Endothelial cell of umbilical vein (primary cell): Measurements from ENCODE around the gene MB.

ENCODE experiments used
- EZH2 ChIP-seq: IDR thresholded peaks from 2 replicates; pipeline ENCODE4 v1.6.1; 2012; ENCODE audit warnings: borderline replicate concordance, low read depth, mild to moderate bottlenecking, moderate library complexity, low read length, inconsistent platforms; ENCODE audit not compliant: severe bottlenecking
- JUN ChIP-seq: IDR thresholded peaks from 2 replicates; pipeline ENCODE4 v1.6.1; 2011; ENCODE audit warnings: borderline replicate concordance, low read depth; ENCODE audit not compliant: insufficient read length, insufficient read depth
- MYC ChIP-seq: IDR thresholded peaks from one replicate; pipeline ENCODE4 v1.6.1; 2011; ENCODE audit warnings: mild to moderate bottlenecking, low read depth, low read length
- POLR2A ChIP-seq: IDR thresholded peaks from 2 replicates; pipeline ENCODE4 v1.6.1; 2012; ENCODE audit warnings: low read depth, mild to moderate bottlenecking, control low read depth, low read length
- POLR2AphosphoS5 ChIP-seq: IDR thresholded peaks from 2 replicates; pipeline ENCODE4 v1.6.1; 2012; ENCODE audit warnings: low read depth, mild to moderate bottlenecking, control low read depth, low read length, moderate library complexity; ENCODE audit not compliant: insufficient read depth
- TF ChIP-seq, protein P1 (sequence below), 2 donors: IDR thresholded peaks; 1 replicate in 1 of 2; 2 replicates in 1 of 2; pipeline ENCODE4 v1.5.1; 2011; ENCODE audit warnings: low read length in 2 of 2, mild to moderate bottlenecking in 2 of 2, moderate library complexity in 2 of 2, control low read depth in 1 of 2, inconsistent platforms in 1 of 2, low read depth in 1 of 2; ENCODE audit not compliant: insufficient read depth in 1 of 2; ENCODE audit errors: extremely low read depth in 1 of 2

DNA sequence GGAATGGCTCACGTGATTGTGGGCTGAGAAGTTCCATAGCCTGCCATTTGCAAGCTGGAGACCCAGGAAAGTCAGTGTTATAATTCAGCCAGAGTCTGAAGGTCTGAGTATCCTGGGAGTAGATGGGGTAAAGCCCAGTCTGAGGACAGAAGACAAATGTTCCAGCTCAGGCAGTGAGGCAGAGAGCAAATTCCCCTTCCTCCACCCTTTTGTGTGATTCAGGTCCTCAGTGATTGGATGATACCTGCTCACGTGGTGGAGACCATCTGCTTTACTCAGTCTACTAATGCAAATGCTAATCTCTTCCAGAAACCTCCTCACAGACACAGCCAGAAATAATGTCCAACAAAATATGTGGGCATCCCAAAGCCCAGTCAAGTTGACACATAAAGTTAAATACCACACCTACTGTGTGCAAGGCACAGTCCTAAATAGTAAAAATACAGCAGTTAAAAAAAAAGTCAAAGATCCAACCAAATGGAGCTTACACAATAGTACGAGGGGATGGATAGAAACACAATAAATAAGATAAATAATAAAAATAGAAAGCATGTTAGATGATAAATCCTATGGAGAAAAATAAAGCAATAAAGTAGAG is 17.9 kb upstream of the MB start:
- TF ChIP-seq MYC (no peak), JUN (no peak), EZH2 (no peak), POLR2AphosphoS5 (no peak), POLR2A (no peak)
- TF ChIP-seq, protein P1, sequence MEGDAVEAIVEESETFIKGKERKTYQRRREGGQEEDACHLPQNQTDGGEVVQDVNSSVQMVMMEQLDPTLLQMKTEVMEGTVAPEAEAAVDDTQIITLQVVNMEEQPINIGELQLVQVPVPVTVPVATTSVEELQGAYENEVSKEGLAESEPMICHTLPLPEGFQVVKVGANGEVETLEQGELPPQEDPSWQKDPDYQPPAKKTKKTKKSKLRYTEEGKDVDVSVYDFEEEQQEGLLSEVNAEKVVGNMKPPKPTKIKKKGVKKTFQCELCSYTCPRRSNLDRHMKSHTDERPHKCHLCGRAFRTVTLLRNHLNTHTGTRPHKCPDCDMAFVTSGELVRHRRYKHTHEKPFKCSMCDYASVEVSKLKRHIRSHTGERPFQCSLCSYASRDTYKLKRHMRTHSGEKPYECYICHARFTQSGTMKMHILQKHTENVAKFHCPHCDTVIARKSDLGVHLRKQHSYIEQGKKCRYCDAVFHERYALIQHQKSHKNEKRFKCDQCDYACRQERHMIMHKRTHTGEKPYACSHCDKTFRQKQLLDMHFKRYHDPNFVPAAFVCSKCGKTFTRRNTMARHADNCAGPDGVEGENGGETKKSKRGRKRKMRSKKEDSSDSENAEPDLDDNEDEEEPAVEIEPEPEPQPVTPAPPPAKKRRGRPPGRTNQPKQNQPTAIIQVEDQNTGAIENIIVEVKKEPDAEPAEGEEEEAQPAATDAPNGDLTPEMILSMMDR (IDR thresholded peaks at IDR 0.05; ENCODE audit: extremely low read depth in 1 of 2, insufficient read depth in 1 of 2, low read depth in 1 of 2, low read length in 2 of 2): no peak
